ENCODE data around the gene TET3.

- no peak for TF ChIP-seq CTCF (IDR thresholded peaks at IDR 0.05)
- TF ChIP-seq POLR2A (IDR thresholded peaks at IDR 0.05): no peak
Observed at GRCh38 chr2:73972846-73973245, 11.9 kb upstream of the TET3 start.
